Activated naive CD4-positive, alpha-beta T cell treated with Interleukin-2 at 50 U/mL for 16 hours (primary cell): ENCODE measurements around the gene RPGRIP1L.
"Not testable (repeated sequence)": the region's sequence is repeated elsewhere in the genome, so short reads cannot be mapped to it uniquely, and the experiment has no call there.

Experiments
- DNase-seq: peaks from one replicate; pipeline ENCODE4 v3.0.0-alpha.2; 2020

Gene RPGRIP1L

DNA sequence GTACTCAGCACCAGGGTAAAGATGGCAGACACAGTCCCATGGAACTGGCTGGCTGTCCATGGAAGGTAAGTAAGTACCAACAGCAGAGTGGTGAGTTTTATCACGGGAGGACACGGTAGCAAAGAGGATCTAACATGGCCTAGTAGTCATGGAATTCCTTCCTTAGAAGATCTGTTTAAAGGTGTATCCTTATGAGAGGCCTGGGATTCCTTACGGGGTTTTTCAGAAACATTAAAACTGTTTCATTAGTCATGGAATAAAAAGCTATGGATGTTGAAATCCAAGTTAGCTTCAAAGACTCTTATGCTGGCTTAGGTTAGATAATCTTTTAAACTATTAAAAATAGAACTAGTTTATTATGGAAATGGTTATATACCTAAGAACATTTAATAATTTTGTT, 7.7 kb upstream of the RPGRIP1L start:
- no peak for DNase-seq

GRCh38 chr16:53708490-53708889, 4.8 kb upstream of the RPGRIP1L start:
- DNase-seq, result no peak

GRCh38 chr16:53707671-53708070, 4.0 kb upstream of the RPGRIP1L start:
- DNase-seq, result no peak

GRCh38 chr16:53704445-53704813, 770 bp upstream of the RPGRIP1L start:
- no peak for DNase-seq

DNA sequence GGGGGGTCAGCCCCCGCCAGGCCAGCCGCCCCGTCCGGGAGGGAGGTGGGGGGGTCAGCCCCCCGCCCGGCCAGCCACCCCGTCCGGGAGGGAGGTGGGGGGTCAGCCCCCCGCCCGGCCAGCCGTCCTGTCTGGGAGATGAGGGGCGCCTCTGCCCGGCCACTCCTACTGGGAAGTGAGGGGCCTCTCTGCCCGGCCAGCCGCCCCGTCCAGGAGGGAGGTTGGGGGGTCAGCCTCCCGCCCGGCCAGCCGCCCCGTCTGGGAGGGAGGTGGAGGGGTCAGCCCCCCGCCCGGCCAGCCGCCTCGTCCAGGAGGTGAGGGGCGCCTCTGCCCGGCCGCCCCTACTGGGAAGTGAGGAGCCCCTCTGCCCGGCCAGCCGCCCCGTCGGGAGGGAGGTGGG, 5.4 kb downstream of the RPGRIP1L start:
- DNase-seq, result not testable (repeated sequence)

DNA sequence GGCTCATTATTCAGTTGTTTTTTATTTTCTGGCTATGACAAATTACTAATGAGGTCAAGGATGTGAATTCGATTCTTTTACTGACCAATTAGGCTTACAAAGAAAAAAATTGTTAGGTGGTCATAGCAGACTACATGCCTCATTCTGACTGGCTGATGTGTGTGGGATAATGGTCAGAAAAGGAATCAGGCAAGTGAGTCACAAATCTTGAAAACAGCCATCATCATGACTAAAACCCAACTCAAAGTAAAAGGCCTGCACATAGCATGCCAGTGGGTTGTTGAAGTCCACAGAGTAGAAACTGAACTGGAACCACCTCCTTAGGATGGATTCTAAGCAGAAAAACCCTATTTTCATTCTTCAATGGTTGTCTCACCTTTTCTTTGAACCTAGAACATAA, 8.6 kb downstream of the RPGRIP1L start:
- no peak for DNase-seq

DNA sequence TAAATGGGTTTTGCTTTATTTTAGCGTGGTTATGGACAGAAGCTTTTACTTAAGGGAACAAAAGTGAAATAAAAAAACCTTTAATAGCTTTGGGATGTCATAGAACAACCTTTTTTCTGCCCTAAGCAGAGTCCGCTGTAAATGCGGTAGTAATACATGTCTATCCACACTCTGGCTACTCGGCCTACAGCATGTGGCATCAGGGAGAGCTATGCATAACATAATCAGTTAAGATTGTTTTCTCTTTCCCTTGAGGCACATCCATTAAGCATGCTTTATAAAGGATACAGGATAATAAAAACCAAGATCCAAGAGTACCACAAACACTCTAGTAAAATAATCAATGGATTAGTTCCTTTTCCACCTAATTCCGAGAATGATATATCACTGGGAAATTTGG, 10.3 kb downstream of the RPGRIP1L start:
- DNase-seq, result no peak

GRCh38 chr16:53692146-53692545, 11.5 kb downstream of the RPGRIP1L start:
- no peak for DNase-seq

DNA sequence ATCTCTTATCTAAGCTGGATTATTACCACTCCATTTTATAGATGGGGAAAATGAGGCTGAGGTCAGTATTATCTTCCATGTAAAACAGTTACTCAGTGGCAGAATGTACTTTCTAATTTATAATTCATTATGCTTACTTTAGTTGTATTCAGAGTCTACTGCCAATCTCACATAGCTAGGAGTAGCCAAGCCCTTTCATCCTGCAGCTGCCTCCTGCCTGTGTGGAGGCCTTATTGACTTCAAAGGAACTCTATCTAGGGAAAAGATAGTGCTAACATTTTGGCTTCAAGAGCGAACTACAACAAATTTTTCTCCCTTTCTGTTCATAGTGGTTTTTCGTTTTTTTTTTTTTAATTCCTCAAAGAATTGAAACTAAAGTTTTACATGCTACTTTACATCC, 12.9 kb downstream of the RPGRIP1L start:
- no peak for DNase-seq

DNA sequence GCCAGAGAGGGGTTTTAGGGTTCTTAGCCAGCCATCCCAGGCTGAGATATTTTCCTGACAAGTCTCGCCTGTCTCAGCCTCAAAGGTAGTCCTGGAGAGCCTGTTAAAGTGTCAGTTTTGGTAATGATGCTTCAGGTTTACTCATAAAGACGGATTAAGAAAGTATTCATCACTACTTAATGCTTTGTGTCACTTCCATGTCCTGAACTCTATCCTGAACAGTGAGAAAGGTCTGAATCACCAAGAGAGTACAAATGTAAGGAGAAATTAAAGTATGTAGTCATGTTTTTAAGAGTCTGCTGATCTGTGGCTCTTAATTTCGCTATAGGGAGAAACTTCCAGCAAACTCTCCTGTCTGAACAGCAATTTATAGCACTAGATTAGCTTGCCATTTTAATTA, 14.0 kb downstream of the RPGRIP1L start:
- DNase-seq, result no peak

DNA sequence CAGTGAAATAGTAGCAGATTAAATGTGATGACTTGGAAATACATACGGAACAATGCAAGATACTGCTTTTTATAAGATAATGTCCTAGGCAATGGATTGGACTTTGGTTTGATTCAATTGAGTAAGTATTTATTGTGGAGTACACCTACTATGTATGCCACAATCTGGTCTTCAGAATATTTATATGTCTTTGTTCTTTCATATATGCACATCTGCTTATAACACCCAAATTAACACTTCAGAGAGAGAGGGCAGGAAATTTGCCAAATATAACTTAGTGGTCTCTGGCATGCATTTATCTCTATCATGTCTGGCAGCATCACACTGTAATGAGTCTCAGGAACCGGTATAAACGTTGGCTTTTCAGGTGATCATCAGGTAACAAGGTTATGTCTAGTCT, 16.9 kb downstream of the RPGRIP1L start:
- no peak for DNase-seq

DNA sequence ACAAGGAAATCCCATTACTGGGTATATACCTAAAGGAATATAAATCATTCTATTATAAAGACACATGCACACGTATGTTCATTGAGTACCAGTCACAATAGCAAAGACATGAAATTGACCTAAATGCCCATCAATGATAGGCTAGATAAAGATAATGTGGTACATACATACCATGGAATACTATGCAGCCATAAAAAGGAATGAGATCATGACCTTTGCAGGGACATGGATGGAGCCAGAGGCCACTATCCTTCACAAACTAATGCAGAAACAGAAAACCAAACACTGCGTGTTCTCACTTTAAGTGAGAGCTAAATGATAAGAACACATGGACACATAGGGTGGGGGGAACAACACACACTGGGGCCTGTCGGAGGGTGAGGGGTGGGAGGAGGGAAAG, 18.3 kb downstream of the RPGRIP1L start:
- DNase-seq, result not testable (repeated sequence)

DNA sequence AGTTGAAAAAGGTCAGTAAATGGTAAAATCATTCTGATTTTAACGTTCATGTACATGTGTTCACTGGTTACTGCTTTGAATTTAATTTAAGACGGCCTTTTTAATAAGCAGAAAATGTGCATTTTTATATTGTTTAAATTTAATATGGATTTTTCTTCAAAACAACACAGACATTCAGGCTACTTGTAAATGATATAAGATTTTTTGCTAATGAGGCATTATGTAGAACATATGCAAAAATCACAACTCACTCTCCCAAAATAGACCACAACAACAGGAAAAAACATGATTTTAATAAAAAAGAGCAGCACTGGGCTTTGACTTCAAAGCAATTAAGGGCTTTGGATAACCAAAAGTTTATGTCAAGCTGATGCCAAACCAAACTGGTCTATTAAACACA, 22.3 kb downstream of the RPGRIP1L start:
- DNase-seq, result no peak

GRCh38 chr16:53680756-53681155, 22.9 kb downstream of the RPGRIP1L start:
- no peak for DNase-seq

DNA sequence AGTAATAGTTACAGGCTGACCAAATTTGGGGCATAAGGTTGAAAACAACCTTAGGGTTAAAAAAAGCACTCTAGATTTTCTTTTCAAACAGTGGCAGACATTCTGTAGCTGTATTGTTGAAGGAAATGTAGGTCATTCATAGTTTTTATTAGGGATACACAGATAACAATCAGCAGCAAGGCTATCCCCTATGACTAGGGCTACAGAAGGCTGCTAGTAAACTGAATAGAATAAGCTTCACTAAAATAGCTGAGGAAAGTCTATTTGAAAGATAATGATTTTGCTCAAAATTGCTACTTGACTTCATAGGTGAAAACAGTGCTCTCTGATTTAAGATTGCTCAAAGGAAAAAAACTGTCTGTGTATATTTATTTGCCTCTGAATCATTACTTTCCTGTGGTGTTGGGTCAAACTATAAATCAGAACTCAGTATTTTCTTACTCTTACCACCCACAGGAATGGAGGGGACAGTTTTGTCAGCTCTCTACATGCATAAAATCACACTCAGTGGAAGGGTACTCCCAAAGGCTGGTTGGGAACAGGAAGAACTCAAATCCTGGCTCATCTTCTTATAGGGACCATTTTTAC, 24.8 kb downstream of the RPGRIP1L start:
- DNase-seq, result no peak

- DNase-seq, result no peak
Observed at GRCh38 chr16:53678155-53678554, 25.5 kb downstream of the RPGRIP1L start.

DNA sequence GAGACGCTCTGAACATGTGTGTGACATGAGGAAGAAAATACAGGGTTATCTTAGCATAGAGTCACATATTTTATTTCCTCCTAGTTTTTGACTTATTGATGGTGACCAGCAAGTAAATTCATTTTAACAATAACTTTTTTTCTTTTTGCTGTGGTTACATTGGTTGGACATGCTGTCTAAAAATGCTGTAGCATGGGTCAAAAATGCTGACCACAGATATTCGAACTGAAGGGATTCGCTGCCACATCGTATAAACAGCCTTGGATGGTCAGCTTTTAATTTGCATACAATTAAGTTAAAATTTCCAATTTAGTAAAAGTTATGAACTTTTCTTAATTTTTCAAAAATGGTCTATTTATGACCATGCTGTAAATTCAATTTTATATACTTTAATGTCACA, 30.5 kb downstream of the RPGRIP1L start:
- no peak for DNase-seq

- no peak for DNase-seq
Observed at GRCh38 chr16:53672461-53672860, 31.2 kb downstream of the RPGRIP1L start.

GRCh38 chr16:53668869-53669268, 34.8 kb downstream of the RPGRIP1L start:
- no peak for DNase-seq

DNA sequence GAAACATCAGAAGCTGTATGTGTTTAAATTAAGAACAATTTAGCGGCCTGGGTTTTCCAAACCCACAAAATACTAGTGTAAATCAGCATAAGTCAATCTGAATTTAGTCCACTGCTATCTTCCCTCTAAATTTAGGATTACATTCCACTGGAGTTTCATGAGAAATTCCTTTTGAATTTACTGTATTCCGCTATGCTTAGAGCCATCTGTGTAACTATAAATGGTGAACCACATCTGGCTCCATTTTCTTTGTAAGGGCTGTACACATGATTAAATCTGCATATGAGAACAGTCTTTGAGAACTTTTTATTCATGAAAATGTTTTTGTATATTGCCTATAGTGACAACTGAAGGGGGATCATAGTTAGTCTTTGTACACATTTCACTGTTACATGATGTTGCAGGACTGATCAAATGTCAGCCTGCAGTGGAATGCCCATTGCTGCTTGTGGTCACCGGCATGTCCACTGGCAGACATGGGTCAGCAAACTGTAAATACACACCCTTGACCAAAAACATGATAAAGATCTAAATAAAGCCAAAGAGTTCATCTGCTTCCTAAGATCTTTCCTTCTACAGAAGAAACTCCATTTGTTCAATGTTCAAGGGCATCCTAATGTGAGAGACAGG, 36.8 kb downstream of the RPGRIP1L start:
- no peak for DNase-seq

DNA sequence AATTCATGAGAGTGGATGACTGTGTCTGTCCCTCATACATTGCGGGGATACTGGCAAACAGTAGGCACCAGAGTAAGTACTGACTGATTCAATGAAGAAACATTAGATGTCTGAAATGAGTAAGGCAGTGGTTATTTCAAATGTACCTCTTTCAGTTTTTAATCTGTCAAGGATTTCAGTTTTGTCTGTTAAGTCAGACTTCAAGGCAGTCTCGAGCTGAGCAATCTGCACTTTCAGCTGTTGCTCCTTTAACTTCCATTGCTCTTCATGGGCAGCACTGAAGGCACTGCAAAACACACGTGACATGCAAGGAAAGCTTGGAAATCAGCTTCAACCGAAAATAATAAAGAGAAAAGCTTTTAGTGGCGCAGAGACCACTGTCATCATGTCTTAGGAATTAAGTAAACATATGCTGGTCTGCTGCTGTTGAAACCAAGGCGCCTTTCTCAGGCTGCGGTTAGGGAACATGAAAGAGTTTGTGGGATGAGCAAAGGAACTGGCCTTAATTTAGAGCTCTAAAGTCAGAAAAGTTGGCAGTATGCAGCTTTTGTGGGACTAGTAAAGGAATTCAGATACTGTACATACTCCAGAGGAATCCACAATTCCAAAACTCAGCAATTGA, 38.8 kb downstream of the RPGRIP1L start:
- peak; percentile 6 for DNase-seq

GRCh38 chr16:53662072-53662471, 41.6 kb downstream of the RPGRIP1L start:
- DNase-seq, result no peak

DNA sequence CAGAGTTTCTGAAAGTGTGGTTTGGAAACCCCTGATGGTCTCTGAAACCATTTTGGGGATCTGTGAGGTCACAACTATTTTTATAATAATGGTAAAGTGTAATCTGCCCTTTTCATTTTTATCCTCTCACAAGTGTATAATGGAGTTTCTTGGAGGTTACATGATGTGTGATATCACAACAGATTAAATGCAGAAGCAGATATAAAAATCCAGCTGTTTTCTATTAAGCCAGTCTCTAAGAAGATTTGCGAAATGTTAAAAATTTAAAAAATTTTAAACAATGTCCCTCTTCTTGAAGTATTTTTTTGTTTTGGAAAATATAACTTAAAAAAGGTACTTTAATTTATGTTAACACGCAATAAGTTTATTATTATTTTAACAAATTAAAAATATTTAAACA, 48.7 kb downstream of the RPGRIP1L start:
- no peak for DNase-seq

DNA sequence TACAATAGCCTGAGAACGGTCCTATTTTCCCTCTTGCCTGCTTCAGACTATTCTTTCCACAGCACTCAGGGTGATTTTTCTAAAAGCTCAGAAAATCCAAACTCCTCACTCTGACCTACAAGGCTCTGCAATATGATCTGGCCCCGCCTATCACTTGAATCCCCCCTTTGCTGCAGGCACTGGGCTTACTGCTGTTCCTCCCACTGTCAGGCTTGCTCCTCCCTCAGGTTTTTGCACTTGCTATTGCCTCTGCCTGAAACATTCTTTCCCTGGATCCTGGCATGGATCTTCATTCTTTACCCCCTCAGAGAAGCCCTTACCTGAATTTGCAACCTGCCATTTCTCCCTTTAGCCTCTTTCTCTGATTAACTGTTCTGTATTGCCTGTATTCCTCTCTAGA, 52.3 kb downstream of the RPGRIP1L start:
- no peak for DNase-seq

- DNase-seq, result no peak
Observed at GRCh38 chr16:53646506-53646905, 57.2 kb downstream of the RPGRIP1L start.
